EH (cell line): ENCODE measurements around the gene NOTCH2.
"Not testable (repeated sequence)": the region's sequence is repeated elsewhere in the genome, so short reads cannot be mapped to it uniquely, and the experiment has no call there.

Experiments
- DNase-seq: peaks from one replicate; pipeline ENCODE4 v3.0.0-alpha.2; 2015; ENCODE audit warnings: low read depth

The NOTCH2 gene

DNA sequence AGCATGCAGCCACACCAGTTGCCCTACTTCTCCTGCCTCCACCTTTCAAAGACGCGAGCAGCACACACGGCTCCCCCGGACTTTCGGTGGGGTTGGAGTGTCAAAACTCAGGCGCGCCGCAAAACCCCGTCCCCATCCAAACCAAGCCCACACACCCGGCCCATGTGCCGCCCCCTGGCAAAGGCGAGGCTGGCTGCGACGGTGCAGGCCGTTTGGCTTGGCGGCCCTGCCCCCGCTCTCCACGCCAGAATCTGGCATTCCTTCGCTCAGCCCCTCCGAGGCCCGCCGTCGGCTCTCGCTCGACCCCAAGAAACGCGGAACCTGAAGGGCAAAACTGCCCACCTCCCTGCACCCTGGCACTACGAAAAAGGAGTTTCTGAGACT, 787 bp downstream of the NOTCH2 start:
- not testable (repeated sequence) for DNase-seq

DNA sequence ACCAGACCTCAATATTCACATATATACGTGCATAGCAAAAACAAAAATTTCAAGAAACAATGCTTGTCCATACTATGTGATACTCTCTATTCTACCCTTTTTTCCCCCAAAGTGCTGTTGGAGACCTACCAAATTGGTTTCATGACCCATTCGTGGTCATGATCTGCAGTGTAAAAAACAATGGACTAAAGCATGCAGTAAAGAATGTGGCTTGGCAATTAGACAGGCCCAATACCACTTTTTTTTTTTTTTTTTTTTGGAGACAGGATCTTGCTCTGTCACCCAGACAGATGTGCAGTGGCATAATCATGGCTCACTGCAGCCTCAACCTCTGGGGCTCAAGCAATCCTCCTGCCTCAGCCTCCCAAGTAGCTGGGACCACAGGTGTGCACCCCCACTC, 21.3 kb downstream of the NOTCH2 start:
- DNase-seq = peak; percentile 47

DNA sequence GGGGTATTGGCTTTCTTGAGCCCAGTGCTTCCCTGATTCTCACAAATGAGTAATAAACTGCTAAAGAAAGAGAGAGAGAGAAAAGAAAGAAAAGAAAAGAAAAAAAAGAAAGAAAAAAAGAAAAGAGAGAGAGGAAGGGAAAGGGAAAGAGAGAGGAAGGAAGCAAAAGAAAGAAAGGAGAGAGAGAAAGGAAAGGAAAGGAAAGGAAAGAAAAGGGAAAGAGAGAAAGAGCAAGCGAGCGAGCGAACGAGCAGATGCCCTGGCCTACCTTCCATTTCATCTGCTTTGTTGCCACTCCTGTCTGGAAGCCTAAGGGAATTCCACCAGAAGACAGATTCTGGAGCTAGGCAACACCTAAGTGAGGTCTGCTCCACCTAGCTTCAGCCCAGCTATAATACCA, 27.7 kb downstream of the NOTCH2 start:
- DNase-seq = not testable (repeated sequence)

DNA sequence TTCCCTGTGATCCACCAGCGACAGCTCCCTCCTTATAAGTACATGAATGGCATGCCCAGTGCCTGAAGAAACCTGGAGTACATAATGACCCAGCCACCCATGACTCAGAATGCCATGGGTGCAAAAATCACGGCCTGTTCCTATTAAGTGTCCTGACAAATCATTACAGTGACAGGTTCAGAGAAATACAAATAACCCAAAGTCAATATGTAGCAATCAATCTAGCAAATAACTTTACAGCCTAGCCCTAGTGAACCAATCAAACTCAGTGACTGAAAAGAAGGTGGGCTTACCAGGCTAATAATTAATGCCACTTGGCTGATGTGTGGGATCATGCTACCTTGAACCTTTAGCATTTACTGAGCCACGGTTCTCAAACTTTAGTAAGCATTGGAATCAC, 37.2 kb downstream of the NOTCH2 start:
- DNase-seq = not testable (repeated sequence)

DNA sequence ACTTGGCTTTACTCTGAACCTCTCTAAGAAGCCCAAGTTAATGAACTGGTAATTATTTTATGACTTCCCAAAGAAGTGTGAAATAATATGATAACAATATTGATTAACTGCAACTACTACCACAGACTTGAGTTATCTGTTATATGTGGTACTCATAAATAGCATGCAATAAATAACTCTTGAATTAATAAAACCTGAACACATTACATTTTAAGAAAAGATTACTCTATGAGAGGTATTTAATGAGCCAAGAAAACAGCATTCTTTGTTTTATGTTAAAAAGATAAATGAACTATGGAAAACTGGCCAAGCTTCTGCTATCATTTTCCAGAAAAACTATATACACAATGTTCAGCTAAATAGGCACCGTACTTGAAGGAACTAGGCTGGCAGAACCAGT, 45.7 kb downstream of the NOTCH2 start:
- DNase-seq = not testable (repeated sequence)

DNA sequence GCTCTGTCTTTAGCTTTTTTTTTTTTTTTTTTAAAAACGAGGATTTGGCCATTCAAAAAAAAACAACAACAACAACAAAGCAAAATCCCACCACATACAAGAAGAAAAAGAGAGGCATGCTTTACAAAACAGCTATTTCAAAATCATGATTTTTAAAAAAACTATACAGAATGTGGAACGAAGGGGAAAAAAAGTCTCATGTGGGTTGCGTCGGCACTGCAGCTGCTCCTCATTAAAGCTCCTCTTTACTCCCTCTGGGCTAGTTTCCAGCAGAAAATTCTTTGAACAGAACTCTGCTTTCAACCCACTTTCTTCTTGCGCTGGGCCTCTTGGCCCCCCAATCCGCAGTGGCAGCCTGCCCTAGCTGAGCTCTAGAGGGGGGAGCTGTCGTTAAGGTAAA, 54.5 kb downstream of the NOTCH2 start:
- DNase-seq = not testable (repeated sequence)

DNA sequence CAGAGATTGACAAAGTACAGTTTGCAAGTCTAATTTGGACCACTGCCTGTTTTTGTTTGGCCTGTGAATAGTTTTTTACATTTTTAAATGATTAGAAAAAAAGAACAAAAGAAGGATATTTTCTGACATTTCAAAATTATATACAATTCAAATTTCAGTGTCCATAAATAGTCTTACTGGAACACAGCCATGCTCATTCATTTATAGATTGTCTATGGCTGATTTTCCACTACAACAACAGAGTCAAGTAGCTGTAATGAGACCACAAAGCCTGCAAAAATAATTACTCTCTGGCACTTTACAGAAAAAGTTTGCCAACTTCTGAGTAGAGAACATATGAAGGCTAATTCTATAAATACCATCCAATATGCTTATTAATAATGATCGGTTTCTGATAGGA, 61.1 kb downstream of the NOTCH2 start:
- not testable (repeated sequence) for DNase-seq

DNA sequence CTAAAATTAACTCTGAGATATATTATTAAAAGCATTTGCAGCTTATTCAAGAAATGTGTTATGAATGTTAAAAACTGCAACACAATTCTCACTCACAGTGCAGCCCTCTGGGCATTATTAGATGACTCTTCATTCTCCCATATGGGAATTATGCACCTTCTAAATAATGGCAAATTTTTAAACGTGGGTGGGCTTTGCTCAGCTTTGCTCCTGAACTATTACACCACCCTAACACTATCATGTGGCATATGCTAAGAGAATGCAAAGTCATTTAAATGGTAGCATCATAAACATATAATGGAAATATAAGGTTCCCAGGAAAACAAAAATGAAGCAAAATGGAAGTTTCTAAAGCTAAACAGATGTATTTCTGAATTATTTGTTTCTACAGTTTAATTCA, 61.6 kb downstream of the NOTCH2 start:
- not testable (repeated sequence) for DNase-seq

DNA sequence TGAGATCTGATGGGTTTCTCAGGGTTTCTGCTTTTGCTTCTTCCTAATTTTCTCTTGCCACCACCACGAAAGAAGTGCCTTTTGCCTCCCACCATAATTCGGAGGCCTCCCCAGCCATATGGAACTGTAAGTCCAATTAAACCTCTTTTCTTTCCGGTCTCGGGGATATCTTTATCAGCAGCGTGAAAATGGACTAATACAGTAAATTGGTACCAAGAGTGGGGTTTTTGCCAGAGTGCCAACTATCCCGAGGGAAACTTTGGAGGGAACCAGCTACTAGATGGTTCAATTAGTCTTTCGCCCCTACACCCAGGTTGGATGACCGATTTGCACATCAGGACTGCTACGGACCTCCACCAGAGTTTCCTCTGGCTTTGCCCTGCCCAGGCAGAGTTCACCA, 68.4 kb downstream of the NOTCH2 start:
- not testable (repeated sequence) for DNase-seq

DNA sequence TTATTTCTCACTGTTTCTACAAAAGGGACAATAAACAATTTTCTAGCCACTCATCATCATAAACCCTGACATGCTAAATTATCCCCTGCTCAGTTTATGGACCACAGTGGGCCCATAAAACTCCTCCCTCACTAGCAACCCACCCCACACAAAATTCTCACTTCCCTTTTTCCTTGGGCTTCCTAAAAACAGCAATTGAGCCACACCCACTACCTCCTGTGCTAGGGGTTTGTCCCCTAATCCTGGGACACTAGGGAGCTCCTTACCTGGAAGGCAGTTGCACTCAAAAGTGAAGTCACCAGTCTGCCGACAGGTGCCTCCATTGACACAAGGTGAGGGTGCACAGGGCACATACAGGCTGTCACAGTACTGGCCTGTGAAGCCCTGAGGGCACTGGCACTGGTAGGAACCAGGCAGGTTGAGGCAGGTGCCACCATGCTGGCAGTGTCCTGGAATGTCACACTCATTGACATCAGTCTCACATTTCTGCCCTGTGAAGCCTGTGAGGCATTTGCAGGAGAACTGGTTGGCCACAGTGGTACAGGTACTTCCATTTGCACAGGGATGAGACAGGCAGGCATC, 72.6 kb downstream of the NOTCH2 start:
- not testable (repeated sequence) for DNase-seq

DNA sequence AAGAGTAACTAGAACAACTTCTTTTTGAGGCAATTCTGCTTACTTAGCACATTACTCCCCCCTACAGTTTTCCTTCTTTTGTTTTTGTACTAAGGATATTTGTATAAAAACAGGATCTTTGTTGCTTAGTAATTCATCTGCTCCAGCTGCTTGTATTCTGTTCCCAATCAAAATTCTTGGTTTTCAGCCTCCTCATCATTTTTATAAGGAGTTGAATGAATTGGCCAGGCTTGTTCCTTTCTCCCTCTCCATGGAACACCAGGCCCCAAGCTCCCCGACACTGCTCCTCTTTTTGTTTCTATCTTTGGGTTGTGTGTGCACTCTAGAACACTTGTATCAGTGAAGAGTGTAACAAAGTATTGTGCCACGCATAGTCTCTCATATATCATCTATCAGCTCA, 73.5 kb downstream of the NOTCH2 start:
- DNase-seq = peak; percentile 14

DNA sequence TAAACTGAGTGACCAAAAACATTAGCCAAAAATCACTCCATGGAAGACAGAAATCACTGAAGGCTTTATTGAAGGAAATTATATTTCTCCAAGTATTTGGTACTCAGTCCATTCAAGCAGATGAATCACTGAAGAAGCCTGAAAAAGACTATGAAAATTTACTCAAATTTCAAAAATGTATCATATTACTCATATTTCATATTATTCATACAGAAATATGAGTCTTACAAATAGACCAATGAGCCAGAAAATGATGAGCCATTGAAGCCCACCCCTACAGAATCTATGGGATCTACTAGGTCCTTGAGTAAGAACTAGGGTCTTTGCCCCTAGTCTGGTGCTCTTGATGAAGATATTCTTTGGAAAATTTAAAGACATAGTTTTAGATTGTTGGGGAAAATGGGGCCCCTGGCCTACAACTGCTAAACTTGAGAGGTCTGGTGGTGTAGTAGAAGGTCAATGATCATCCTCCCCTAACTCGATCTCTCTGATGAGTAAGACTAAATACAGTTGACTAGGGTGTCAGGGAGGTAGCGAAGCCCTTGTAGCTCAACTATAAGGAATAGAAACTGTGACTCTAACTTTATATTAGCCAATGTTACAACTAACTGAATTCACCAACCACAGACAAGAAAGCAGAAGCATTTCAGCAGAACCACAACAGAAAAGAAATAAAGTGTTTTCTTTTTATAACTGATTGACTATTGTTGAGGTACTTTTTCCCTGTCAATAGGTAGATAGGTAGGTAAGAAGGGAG, 81.0 kb downstream of the NOTCH2 start:
- no peak for DNase-seq

DNA sequence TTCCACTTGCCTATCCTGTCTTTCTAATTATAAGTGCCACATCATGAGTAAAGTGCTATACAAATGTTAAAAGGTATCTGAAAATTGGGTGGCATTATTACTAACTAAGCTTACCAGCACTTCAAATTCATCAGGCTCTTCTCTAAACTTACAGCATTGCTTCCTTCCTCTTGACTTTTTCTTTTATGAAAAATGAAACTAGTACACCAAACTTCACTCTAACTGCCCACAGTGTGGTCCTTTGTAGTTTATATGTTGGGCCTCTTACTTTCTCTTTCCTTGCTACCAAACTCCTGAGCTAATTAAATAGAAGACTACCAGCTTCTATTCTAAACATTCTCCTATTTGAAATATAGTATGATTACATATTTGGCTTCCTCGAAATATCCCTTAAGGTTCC, 81.8 kb downstream of the NOTCH2 start:
- DNase-seq = no peak

DNA sequence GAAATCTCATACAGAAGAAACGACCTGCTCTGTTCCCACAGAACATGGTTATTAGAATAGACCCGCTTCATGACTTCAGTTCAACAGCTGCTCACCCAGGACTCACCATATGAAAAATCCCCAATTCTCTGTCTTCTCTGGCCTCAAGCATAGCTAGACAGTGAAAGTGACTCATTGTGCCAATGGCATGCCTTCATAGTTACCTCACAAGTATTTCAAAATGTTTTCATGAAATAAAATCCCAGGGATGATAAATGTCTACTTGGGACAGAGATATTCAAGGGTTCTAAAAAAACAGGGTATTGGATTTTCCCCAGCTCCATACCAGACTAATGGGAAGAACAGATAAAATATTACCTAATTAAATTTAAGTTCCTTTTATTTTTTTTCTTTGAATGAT, 82.3 kb downstream of the NOTCH2 start:
- DNase-seq = peak; percentile 96

DNA sequence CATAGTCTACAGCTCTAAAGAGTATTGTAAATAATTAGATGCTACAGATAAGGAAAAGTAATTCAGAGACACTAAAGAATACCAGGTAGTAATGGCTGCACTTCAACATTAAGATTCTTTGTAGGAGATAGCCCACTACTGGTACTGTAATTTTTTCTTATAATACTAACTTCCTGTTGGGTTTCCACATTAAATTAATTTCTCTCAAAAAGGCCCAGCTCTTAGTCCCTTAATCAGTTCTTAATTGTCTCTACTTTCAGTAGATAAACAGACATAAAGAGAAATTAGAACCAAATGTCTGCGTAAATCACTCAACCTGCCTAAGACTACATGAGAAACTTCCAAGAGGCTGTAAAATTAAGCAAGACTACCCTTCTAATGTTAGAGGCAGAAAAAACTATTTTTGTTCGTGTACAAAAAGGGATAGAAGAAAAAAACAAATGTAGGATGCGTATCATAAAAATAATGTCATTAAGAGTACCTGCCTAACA, 83.4 kb downstream of the NOTCH2 start:
- peak; percentile 13 for DNase-seq

DNA sequence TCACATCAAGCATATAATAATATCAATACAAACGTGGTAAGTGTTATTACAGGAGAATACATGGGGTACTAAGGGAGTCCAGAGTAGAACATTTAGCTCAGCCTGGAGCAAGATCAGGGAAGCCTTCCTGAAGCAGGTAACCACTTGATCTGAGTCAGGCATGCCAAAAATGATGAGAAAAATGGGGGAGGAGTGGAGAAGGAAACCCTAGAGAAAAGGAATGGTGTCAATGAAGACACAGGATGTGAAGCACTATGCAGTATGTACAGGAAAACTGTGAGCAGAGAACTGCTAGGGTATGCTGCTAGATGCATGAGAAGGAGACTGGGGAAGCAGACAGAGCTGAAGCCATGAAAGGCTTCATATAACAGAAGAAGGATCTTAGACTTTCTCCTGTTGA, 84.7 kb downstream of the NOTCH2 start:
- DNase-seq = peak; percentile 43

DNA sequence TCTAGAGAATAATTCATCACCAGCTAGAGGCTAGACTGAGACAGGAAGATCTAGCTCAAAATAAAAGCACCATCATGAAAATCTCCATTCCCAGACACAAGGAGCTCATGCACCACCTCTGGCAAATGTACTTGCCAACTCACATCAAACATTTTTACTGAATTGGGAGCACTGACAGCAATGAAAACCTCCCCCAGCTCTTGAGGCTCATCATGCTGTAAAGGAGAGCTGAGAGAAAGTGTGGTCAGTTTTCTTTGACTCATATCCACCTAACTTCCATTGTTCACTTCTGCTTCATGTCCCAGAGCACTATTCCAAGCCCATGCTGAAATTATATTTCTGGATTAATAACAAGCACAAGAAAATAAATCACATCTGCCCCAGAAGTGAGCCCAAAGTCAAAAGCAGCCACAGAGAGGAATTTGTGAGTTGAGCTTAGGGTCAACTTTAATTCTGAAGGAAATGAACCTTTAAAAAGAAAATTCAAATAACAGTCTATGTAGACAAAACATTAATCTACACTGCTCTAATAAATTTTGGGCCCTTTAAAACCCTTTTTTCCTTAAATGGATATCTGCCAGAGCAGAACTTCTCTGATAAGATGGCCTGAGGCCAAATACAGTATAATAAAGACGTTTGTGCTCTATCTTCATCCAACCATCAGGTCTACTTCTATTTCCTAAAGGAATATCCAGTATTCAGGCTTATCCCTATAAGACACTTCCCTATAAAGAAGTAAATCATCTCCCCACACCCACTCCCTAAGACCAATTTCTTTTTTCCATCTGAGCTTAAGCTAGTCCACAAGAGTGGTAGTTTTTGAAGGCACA, 87.3 kb downstream of the NOTCH2 start:
- DNase-seq = peak; percentile 62

DNA sequence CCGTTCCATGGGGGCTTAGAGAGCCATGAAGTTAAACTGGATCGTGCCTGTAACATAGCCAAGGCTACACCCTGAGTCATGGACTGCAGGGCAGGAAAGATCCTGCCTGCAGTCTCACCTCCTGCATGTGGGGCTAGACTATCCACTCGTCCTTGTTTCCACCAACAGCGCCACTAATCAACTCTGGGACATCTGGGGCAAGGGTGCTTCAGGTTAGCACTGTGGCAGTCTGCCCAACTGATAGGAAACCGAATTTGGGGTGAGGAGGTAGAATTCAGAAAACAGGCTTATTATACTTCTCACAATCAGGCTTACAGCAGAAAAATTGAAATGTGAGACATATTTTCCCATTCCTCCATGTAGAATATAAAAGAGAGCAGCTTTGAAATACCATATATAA, 88.0 kb downstream of the NOTCH2 start:
- DNase-seq = no peak

DNA sequence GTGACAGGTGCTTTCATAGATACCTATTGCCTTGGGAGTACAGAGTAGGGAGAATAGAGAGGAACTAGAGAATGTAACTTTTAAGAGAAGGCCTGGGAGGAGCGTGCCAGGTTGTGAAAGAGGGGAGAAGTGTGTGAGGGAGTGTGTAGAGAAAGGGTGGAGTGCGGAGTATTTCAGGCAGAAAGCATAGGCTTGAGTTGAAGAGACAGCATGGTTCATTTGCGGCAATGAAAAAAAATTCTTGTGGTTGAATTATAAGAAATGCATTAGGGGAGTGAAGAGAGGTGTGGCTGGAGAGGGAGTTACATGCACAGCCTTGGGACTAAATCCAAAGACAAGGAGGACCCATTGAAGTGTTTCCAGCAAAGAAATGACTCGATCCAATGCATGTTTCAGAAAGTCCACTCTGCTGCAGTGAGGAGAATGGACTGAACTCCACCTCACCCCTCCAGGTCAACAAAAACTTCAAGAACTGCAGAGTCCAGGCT, 91.4 kb downstream of the NOTCH2 start:
- DNase-seq = peak; percentile 20

DNA sequence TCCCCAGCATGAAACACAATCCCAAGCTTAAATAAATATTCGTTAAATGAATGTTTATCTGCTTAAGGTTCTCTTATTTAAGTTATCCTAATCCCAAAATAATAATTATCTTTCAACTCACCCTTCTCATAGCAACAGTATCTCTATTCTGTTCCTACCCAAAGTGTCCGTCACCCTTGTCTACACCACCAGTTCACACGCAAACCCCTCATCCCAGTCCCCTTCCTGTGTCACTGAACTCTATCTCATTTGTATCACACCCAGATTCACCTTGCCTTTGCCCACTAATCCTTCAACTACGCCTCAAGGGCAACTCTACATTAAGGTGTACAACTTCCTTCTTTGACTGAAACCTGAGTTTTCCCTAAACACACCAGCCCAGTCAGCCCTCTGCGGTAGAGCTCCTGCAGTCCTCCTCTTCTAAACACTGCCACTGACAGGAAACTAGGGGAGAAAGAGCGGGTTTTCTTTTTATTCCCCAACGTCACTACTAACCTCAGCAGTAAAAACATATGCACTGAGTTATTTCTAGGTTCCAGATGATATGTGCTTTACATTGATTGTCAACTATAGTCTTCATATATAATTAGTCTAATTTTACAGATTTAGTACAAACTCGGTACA, 92.2 kb downstream of the NOTCH2 start:
- not testable (repeated sequence) for DNase-seq

DNA sequence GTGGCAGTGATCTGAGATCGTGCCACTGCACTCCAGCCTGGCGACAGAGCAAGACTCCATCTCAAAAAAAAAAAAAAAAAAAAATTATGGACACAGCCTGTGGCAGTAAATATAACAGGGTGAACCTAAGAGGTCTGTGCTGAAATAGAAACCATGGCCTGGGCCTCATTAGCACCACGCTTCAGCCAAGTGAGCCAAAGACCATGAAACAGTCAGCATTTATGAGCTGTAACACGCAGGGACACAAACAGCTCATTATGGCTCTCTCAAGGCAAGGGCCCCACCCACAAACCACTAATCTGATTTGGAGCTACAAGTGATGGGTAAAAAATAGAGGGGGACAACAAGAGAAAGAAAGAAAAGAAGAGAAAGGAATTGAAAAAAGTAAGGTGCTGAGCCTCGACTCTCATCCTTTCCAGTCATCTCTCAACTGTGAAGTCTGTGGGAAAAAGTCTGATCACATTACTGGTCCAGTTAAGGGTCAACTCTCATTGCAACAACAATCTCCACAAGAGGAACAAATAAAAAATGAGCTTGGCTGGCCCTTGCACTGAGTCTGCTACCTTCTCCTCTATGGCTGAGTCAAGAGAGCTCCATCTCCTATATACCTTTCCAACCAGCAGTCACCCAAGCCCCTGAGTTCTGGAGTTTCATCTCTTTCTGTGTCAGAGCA, 93.7 kb downstream of the NOTCH2 start:
- DNase-seq = peak; percentile 31

DNA sequence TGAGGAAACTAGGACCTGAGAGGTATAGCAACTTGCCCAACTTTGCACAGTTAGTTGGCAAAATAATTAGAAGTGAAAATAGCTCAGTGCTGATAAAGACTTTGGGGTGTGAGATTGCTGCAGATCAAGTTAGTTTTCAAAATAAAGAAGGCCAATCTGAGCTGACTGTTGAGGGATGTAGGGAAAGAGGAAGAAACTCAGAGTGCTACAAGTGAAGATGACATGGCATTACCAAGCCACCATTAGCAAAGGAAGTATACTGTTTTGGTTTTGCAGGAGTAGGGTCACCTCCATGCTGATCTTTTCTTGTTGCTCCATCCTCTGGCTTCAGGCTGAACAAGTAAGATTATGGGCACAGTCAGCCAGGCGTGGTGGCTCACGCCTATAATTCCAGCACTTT, 94.5 kb downstream of the NOTCH2 start:
- no peak for DNase-seq
